Central memory CD4-positive, alpha-beta T cell (primary cell): ENCODE data around the gene RASSF7.

Experiments
- DNase-seq: peaks from one replicate; pipeline ENCODE4 v3.0.0; 2022

RASSF7 gene

DNA sequence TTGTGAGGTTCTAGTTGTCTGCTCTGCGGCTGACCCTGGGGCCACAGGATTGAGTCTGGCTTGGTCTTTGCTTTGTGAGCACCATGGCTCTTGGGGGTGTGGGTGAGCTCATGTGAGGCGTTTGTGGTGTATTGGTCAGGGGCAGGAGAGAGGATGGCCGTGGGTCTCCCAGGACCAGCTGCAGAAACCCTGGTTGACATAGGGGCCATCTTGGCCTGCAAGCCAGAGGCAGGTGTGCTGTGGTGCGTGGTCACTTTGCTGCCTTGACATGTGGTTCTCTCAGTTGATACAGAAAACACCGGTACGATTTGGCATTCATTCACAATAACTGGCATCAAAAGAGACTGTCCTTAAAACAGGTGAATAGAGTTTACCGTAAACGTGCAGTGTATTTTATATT lies 26.8 kb downstream of the RASSF7 start:
- no peak for DNase-seq

DNA sequence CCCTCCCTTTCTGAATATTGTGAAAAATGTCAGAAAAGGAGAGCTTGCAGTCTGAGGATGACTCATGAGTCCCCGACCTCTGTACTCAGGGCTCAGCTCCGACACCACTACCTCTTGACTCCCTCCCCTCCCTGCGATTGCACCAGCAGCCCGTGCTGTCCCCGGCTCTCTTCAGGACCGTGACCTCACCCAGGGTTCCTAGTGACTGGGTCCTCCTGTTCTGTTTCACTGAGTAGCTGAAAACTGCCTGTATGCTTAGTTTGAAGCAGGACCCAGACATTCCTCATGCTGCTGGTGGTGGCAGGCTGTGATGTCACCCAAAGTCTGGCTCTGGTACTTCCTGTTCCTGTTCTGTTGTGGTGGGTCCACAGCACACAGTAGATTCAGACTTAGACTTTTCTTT lies 27.2 kb downstream of the RASSF7 start:
- peak; percentile 78 for DNase-seq

DNA sequence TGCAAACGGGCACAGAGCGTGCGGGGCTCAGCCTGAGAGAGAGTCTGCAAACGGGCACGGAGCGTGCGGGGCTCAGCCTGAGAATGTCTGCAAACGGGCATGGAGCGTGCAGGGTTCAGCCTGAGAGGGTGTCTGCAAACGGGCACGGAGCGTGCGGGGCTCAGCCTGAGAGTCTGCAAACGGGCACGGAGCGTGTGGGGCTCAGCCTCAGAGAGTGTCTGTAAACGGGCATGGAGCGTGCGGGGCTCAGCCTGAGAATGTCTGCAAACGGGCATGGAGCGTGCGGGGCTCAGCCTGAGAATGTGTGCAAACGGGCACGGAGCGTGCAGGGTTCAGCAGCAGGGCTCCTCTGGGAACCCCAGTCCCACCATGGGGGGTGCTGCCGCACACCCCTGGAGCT lies 29.0 kb downstream of the RASSF7 start:
- no peak for DNase-seq

DNA sequence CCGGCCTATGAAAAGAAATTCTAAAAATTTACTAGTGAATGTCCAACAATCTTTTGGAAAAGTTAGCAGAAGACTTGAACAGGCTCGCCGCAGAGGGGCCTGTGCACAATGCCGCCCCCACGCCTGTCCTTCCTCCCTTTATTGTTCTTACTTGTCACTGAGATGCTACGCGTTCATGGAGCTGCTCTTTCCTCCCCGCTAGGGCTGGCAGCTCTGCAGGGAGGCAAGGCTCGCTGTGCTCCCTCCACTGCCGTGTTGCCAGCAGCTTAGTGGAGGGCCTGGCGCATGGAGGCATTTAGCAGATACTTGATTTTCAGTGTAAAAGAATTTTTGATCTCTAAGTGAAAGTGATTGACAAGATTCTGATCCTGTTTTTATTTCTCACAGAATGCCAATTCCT lies 30.2 kb downstream of the RASSF7 start:
- no peak for DNase-seq

DNA sequence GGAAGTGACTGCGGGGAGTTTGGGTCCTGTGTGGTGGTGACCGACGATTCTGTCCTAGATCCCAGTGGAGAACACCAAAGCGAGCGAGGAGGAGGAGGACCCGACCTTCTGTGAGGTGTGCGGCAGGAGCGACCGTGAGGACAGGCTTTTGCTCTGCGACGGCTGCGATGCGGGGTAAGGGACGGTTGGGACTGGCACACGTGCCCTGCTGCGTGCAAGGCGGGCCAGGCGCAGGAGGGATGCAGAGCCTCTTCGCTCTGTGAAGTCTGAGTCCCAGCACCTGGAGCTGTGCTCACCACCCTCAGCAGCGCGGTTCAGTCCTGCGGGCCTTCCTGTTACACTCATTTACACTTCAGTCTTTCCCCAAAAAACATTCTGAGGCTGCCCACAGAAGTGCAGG lies 31.7 kb downstream of the RASSF7 start:
- DNase-seq: no peak

DNA sequence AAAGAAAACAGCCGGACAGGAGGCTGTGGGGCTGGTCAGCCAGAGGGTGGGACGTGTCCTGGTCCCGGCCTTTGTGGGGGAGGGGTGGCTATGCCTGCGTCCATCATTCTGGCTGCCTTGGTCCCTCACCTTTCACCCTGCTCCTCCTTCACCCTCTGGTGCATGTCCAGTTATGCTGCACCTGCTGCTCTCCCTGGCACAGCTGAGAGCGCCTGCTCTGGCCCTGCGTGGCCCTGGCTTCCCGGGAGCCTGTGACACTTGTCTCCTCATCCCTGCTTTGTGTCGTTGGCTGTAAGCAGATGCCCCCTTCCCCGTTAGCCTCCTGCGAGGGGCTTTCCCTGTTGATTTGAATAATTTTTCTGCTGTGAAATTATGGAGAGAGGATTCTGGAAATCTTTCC lies 32.1 kb downstream of the RASSF7 start:
- no peak for DNase-seq

DNA sequence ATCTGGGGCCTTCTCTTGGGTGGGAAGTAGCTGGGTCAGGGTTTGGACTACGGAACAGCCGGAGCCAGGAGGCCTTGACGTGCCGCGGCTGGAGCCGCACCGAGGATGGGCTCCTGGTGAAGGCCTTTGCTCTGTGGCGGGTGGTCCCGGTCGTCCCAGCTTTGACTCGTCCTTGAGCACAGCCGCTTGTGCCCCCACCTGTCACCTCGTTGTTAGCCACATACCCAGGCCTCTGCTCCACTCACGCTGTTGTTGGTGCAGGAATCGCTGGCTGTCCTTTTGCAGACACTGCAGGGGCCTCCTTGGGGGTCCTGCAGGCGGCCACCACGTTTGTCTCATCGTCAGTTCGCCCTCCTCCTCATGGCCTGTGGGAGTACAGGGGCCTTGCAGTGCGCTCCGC lies 32.6 kb downstream of the RASSF7 start:
- DNase-seq: no peak

DNA sequence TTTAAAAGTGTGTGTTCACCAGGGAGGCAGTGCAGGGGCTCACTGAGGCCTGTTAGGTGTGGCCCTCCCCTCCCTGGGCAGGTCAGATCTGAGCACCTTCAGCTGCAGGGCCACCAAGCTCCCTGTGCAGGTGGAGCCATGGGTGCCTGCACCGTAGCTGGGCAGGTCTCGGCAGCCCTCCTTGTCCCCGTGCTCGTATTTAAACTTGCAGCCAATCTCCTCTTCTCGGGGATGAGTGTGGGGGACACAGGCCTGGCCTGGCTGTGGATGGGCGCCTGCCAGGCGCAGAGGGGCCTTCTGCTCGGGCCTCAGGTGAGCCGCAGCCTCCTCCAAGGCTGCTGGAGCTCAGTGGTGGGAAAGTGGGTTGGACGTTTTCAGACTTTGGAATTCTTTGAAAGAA lies 34.6 kb downstream of the RASSF7 start:
- DNase-seq: no peak

DNA sequence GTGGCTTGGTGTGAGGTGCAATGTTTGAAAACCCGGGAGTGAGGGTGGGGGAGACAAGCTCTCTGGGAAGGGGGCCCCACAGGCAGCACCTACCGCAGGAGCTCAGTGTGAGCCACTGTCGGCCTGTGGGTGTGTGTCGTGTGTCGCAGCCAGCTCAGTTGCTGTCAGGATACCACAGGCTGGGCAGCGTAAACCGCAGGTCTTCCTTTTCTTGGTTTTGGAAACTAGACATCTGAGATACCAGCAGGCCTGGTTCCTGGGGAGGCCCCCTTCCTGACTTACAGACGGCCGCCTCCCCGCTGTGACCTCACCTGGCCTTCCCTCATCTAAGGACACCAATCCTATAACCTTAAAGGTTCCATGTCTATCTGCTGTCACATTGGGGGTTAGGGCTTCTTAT lies 35.6 kb downstream of the RASSF7 start:
- DNase-seq: no peak

DNA sequence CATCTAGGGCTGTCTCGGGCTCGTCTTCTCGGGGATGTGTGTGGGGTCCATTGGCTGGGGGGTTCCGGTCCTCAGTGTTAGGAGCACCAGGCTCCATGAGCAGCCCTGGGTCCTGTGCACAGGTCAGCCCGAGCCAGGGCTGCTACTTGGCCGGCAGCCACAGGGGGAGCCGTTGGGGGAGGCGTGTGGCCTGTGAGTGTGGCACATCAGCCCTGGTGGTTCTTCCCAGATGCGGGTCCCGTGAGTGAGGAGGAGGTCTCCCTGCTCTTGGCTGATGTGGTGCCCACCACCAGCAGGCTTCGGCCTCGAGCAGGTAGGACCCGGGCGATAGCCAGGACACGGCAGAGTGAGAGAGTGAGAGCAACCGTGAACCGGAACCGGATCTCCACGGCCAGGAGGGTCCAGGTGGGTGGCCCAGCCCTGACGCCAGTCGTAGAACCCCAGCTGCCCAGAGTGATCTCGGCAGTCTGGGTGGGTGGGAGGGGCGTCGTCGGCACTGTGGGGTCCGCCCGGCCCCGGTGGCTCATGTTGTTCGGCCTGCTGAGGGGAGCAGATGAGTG lies 36.5 kb downstream of the RASSF7 start:
- no peak for DNase-seq

DNA sequence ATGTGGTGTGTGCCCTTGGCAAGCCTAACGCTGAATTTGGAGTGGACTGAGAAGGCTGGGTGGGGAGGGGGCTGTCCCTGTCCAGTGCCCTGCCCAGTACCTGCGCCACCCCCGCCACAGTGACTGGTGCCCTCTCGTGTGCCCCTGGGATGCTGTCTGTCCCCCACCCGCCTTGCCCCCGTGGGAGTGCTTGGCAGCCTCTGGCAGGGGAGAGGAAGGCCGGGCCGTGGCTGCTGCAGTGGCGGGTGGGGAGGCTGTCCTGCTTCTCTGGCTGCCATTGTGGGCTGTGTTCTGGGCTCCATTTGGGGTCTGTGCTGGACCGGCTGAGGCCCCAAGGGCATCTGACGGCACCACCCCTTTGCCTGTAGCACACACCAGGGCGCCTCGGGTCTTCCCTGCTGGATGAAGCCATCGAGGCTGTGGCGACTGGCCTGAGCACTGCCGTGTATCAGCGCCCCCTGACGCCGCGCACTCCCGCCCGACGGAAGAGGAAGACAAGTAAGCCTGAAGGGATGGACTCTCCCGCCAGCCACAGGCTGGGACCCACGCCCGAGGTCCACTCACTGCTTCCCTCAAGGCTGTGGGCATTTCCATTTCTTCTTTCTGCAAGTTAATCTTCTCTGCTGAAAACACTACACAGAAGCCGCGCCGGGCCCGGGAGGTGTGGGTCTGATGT lies 37.4 kb downstream of the RASSF7 start:
- DNase-seq: no peak

DNA sequence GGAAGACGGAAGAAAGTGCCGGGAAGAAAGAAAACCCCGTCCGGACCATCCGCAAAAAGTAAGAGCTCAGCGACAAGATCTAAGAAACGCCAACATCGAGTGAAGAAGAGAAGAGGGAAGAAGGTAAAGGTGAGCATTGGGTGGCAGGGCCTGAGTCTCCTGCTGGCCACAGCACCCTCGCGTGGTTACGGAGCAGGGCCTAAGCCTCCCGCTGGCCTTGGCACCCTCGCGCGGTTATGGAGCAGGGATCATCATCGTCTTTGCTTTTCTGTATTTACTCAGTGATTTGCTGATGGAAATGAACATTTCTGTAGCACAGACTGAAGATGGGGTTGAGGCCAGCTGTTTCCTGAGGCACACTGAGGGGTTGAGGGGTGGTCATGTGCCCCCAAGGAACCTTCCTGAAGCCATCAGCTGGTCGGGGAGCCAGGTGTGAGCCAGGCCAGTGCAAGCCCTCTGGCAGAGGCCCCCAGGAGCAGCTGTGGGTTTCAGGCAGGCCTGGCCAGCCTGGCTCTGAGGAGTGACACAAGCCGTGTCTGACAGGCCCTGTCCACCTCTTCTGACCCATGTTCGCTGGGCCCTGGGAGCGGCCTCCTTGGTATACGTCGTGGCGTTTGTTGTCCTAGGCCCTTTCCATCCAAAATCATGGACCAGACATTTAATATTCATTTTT lies 40.9 kb downstream of the RASSF7 start:
- DNase-seq: no peak

DNA sequence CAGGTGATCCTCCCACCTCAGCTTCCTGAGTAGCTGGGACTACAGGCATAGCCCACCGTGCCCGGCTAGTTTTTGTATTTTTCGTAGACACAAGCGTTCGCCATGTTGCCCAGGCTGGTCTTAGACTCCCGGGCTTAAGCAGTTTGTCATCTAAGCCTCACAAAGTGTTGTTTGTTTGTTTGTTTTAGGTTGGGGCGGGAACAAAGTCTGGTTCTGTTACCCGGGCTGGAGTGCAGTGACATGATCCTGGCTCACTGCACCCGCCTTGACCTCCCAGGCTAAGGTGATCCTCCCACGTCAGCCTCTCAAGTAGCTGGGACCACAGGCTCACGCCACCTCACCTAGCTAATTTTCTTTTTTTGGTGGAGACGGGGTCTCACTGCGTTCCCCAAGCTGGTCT lies 42.4 kb downstream of the RASSF7 start:
- no peak for DNase-seq

DNA sequence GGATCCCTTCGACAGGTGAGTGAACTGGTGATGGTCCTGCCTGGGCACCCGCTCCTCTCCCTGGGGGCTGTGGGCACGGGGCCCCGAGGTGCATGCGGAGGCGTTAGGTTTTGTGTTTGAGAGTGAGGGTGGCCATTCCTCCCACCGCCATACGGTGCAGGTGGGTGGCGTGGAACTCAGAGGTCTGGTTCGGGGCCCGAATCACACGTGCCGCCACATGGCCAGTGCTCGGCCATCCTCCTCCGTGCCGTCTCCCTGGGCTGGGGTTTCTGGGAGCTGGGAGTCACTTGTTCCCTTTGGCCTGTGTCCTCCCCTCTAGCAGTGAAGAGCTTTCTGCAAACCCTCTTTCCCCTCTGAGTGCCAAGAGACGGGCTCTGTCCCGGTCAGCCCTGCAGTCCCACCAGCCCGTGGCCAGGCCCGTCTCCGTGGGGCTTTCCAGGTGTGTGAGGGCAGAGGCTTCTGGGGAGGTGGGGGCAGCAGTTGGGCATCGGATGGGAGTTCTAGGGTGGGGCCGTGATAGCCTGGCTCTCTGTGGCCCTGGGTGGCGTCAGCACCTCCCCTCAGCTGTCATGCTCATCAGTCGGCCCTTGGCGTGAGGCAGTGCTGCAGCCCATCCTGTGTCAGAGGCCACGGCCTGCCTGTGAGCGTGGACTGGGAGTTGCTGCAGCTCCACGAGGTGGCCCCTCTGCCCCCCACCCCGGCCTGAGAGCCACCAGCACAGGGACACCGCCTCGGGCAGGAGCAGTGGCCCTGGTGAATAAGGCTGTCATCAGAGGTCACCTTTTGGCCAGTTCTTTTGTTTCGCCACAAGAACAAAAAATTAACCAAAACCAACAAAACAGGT lies 44.7 kb downstream of the RASSF7 start:
- DNase-seq: no peak

DNA sequence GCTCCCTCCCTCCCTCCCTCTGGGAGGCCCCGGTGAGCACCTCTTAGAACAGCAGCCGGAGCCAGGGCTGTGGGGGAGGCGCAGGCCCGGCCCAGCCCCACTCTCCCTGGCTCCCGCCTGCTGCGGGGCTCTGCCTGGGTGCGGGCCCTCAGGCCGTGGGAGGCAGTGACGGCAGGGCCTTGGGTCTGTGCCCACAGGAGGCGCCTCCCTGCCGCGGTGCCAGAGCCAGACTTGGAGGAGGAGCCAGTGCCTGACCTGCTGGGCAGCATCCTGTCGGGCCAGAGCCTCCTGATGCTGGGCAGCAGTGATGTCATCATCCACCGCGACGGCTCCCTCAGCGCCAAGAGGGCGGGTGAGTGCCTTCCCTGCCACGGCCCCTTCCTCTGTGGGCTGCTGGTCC lies 45.5 kb downstream of the RASSF7 start:
- DNase-seq: no peak

DNA sequence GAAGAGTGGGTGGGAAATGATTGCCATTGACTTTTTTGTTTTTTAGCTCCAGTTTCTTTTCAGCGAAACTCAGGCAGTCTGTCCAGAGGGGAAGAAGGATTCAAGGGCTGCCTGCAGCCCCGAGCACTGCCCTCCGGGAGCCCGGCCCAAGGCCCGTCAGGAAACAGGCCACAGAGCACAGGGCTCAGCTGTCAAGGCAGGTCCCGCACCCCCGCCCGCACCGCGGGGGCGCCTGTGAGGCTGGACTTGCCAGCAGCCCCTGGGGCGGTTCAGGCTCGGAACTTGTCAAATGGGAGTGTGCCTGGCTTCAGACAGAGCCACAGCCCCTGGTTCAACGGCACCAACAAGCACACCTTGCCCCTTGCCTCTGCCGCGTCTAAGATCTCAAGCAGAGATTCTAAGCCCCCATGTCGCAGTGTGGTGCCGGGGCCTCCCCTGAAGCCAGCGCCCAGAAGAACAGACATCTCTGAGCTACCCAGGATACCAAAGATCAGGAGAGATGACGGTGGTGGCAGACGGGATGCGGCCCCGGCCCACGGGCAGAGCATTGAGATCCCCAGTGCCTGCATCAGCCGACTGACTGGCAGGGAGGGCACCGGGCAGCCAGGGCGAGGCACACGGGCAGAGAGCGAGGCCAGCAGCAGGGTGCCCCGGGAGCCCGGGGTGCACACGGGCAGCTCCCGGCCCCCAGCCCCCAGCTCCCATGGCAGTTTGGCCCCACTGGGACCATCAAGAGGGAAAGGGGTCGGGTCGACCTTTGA lies 46.4 kb downstream of the RASSF7 start:
- no peak for DNase-seq

DNA sequence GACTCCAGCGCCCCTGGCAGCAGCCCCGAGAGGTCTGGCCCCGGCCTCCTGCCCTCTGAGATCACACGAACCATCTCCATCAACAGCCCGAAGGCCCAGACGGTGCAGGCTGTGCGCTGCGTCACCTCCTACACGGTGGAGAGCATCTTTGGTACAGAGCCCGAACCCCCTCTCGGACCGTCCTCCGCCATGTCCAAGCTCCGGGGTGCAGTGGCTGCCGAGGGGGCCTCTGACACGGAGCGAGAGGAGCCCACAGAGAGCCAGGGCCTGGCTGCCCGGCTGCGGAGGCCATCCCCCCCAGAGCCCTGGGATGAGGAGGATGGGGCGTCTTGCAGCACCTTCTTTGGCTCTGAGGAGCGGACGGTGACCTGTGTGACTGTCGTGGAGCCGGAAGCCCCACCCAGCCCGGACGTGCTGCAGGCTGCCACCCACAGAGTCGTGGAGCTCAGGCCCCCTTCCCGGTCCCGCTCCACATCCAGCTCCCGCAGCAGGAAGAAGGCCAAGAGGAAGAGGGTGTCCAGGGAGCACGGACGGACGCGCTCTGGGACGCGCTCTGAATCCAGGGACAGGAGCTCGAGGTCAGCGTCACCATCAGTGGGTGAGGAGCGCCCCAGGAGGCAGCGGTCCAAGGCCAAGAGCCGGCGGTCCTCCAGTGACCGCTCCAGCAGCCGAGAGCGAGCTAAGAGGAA lies 47.3 kb downstream of the RASSF7 start:
- DNase-seq: no peak

DNA sequence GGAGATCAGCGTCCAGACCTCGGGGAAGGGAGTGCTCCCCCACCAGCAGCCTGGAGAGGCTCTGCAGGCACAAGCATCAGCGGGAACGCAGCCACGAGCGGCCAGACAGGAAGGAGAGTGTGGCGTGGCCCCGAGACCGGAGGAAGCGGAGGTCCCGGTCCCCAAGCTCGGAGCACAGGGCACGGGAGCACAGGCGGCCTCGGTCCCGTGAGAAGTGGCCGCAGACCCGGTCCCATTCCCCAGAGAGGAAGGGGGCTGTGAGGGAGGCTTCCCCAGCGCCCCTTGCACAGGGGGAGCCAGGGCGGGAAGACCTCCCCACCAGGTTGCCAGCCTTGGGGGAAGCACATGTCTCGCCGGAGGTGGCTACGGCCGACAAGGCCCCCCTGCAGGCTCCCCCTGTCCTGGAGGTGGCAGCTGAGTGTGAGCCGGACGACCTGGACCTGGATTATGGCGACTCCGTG lies 48.1 kb downstream of the RASSF7 start:
- DNase-seq: no peak

DNA sequence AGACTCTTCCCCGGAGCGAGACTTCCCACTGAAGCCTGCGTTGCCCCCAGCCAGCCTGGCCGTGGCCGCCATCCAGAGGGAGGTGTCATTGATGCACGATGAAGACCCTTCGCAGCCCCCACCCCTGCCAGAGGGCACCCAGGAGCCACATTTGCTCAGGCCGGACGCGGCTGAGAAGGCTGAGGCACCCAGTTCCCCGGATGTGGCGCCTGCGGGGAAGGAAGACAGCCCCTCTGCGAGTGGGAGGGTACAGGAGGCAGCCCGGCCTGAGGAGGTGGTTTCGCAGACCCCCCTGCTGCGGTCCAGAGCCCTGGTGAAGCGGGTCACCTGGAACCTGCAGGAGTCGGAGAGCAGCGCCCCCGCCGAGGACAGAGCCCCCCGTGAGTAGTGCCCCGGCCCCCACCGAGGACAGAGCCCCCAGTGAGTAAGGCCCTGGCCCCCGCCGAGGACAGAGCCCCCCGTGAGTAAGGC lies 48.6 kb downstream of the RASSF7 start:
- DNase-seq: no peak

DNA sequence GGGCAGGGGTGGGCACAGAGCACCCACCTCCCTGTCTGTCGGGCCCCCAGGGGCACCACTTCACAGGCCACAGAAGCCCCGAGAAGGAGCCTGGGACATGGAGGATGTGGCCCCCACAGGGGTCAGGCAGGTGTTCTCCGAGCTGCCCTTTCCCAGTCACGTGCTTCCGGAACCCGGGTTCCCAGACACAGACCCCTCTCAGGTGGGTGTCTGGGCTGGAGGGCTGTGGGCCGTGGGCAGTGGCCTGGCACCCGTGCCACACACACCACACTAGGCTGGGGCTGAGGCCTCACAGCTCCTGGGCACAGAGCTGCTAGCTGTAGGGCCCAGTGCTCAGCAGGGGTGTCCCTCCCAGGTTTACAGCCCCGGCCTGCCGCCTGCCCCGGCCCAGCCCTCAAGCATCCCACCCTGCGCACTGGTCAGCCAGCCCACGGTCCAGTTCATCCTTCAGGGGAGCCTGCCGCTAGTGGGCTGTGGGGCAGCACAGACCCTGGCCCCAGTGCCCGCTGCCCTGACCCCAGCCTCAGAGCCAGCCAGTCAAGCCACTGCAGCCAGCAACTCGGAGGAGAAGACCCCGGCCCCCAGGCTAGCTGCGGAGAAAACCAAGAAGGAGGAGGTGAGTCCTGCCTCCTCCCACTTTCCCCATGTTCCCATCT lies 49.5 kb downstream of the RASSF7 start:
- no peak for DNase-seq
